Effector CD8-positive, alpha-beta T cell (primary cell): ENCODE measurements around the gene NUDT4.
"Not testable (repeated sequence)": the region's sequence is repeated elsewhere in the genome, so short reads cannot be mapped to it uniquely, and the experiment has no call there.

ENCODE experiments used
- DNase-seq: peaks from one replicate; lab custom pipeline; 2025; lab: John Stamatoyannopoulos, UW

NUDT4 gene

DNA sequence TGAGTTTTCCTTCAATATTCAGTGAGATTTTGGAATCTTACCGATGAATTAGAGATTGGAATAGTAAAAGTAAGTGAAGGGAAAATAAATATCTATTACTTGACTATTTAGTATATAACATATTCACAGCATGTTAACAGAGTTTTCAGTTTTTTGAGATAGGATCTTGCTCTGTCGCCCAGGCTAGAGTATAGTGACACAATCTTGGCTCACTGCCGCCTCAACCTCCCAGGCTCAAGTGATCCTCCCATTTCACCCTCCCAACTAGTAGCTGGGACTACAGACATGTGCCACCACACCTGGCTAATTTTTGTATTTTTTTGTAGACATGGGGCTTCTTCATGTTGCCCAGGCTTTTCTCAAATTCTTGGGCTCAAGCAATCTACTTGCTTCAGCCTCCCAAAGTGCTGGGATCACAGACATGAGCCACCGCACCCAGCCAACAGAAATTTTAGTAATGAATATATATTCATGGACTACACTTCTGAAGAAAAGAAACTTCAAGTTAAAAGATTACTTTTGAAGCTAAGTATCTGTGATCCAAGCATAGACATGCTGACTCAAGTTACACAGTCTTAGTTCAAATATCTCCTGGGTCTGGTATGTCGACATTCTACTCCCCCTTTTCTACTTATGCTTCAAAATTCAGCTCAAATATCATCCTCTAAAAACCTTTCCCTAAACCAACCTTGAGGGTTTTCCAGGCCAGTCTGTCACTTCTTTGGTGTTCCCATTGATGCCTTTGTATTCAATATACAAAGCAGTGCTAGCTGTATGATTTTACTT, 50.2 kb downstream of the NUDT4 start:
- DNase-seq = no peak

DNA sequence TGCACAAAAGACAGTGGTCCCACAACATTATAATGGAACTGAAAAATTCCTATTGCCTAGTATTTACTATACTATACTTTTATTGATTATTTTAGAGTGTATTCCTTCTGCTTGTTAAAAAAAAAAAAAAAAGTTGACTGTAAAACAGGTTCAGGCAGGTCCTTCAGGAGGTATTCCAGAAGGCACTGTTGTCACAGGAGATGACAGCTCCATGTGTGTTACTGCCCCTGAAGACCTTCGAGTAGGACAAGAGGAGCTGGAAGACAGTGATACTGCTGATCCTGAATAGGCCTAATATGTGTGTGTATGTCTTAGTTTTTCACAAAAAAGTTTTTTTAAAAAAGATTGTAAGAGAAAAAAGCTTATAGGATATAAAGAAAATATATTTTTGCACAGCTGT, 51.7 kb downstream of the NUDT4 start:
- DNase-seq = no peak

DNA sequence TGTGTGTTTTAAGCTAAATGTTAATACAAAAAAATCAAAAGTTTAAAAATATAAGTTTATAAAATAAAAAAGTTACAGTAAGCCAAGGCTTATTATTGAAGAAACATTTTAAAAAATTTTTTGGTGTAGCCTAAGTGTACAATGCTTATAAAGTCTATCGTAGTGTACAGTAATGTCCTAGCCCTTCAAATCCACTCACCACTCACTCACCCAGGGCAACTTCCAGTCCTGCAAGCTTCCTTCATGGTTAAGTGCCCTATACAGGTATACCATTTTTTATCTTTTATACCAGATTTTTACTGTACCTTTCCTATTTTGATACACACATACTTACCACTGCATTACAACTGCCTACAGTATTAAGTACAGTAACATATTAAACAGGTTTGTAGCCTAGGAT, 52.1 kb downstream of the NUDT4 start:
- no peak for DNase-seq

DNA sequence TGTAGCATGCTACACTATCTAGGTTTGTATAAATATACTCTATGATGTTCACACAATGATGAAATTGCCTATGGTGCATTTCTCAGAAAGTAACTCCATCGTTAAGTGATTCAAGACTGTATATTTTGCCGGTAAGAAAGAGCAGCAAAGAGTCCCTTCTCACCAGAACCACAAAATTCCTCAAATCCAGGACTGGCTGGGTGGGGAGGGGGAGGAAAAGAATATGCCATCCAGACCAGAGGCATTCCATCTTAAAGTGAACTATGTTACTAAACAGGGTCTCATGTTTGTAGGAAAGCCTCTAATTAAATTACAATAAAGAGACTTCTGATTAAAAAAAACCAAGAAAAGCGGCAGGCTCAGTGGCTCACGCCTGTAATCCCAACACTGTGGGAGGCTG, 52.6 kb downstream of the NUDT4 start:
- DNase-seq = no peak

- not testable (repeated sequence) for DNase-seq
Observed at GRCh38 chr12:93432031-93432430, 54.3 kb downstream of the NUDT4 start.

DNA sequence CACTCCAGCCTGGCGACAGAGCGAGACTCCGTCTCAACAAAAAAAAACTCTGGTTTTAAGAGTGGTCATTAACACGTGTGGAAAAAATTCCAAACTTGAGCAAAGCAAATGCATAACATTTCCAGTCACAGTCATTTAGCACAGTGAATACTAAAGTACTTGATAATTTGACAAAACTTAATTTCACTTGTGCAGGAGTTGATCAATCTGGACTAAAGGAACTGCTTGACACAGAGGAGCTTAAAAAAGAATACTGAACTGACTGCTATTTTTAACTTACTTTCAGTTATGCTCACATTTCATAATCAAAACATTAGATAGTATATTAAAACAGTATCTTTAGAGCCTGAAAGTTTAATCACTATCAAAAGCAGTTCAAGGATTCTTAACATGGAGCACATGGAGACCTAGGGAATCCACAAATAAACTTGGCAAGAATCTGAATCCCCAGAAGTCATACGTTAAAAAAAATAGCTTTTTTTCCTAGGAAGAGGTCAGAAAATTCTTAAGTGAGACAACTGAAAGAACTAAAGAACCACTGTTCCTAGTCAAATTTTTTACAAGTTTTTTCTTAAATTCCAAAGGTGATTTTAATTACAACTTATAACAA, 56.6 kb downstream of the NUDT4 start:
- DNase-seq = no peak

DNA sequence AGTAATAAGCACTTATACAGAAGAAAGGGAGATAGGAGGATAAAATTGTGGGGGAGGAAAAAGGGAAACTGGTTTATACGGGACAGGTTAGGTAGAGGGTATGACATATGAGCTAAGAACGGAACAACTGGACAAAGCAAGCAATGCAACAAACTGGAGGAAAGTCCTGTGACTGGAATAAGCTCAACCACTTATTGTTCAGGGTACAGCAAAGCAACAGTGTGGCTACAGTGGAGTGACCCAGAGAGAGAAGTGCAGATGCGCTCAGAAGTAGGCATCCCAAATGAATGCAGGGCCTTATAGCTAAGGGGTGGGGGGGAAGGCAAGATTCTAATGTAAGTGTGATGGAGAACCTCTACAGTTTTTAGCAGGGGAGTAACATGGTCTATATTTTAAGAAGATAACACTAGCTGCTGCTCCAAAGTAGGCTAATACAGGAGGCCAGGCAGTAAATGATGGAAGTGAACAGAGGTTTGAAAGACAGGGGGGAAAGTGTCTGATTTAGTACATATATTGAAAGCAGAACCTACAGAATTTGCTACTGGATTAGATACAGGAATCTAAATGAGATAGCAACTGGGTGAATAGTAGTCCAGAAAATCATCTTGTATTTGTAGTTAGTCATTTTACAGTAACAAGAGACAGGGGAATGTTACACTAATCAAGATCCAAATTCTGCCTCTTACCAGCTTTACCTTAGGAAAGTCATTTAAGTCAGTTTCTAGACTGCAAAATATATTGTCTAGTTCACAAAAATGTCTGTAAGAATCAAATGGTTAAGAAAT, 60.7 kb downstream of the NUDT4 start:
- DNase-seq = no peak

DNA sequence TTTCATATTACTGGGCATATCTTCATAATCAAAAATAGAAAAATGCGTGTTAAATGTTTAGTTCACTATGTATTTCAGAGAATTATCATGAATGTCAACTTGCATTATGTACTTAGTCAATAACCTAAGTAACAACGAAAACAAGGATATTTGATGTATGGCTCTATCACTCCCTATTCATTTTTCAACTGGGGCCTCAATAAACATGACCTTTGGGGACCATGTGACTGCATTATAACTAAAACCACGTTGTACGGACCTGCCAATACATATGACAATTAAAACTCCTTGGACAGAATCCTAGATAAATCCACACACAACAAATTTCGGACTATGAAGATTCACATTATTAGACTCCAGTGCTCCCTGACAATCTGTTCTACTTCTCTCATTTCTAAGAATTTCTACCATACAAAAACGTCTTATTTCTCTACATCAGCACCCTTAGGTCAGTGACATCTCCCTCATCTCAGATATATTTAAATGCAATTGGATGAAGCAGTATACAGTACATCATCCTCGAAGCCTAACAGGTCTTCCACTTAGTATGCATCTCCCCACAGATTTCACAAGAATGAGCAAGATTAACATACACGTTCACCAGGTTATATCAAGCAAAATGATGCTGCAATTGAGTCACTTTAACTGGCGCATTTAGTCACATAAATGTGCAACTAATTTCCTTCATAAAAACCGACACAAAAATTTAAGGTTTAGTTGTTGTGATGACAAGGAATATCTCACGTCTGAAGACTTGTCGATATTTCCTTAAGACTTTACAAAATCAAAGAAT, 62.5 kb downstream of the NUDT4 start:
- DNase-seq = no peak

GRCh38 chr12:93441081-93441616, 63.4 kb downstream of the NUDT4 start:
- peak; percentile 19 for DNase-seq

- DNase-seq = peak; percentile 96
Observed at GRCh38 chr12:93441617-93442410, 64.1 kb downstream of the NUDT4 start, which contains the start of gene UBE2N. Gene UBE2N, minus strand, starts transcription at chr12:93441947. Its CDS starts 63 bp downstream, at chr12:93441884.

- DNase-seq = no peak
Observed at GRCh38 chr12:93442411-93443340, 65.0 kb downstream of the NUDT4 start.

DNA sequence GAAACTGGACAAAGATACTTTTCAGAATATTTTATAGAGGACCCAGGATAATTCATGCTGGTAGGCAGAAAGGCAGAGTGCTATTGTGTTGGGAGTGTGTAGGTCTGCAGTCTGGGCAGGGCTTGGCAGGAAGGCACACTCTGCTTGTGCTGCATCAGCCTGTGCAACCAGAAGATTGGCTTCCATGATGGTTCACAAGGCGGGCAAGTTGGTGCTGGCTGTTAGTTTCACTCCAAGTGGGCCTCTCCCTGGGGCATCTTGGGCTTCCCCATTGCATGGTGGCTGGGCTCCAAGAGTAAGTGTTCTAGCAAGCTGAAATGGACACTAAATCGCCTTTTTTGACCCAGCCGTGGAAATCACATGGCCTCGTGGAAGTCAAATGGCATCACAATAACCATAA, 65.9 kb downstream of the NUDT4 start:
- no peak for DNase-seq

GRCh38 chr12:93447555-93448290, 70.0 kb downstream of the NUDT4 start:
- DNase-seq = no peak

- DNase-seq = no peak
Observed at GRCh38 chr12:93448796-93449195, 71.1 kb downstream of the NUDT4 start.

DNA sequence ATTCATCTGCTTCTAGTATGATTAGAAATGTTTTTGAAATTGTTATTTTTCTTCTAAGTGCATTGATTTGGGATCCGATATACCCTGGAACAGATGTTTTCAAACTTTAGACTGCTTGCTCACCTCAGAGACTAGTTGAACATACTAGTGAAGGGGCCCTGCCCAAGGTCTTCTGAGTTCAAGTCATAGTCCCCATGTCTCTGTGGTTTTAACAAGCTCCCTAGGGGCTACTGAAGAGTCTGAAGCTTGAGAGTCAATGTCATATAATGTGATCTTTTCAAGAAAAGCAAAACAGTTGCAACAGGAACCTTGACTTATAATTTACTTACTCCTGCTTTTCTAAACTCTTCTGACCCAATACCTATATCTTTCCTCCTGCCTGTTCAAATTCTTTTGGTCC, 71.6 kb downstream of the NUDT4 start:
- DNase-seq = no peak

DNA sequence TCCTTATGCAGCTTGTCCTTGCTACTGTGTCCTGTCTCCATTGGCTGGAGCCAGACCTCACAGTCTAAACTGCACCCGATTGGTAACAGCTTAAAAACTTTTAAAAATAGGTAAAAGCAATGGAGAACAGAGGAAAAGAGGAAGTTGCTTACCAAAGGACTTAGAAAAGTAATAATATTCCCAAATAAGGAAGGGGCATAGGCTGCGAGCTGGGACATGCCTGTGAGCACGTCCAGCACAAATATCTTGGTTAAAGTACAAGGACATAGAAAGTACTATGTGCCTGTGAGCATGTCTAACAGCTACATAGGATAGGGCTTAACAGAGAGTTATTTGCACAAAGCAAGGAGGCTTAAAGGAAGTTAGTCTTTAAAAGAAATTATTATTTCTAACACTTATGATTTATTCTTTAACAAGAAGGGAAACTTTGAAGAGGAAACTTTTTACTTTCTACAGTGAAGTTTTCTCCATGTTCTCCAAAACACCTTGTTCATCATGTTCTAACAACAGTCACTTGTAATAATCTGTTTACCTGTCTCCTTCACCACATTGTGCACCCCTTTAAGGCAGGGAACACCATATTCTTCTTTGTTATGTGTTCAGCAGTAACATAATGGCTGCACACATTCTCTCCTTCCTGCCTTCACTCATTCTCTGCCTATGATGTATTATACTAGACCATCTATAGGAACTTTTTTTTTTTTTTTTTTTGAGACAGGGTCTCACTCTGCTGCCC, 73.9 kb downstream of the NUDT4 start:
- DNase-seq = no peak

- no peak for DNase-seq
Observed at GRCh38 chr12:93453633-93454032, 75.9 kb downstream of the NUDT4 start.

GRCh38 chr12:93456077-93456476, 78.4 kb downstream of the NUDT4 start:
- no peak for DNase-seq
